RWPE2 (cell line): ENCODE measurements around the gene LHFPL3.

ENCODE experiments used
- ATAC-seq: fragments of 200-7000 bp; cut with Tn5 transposase; 3 replicates; pipeline ENCODE4 v1.9.1; 2021; ENCODE audit warnings: low read depth
- DNase-seq: peaks from one replicate; pipeline ENCODE4 v3.0.0-alpha.2; 2020; ENCODE audit warnings: low spot score
- H3K27ac ChIP-seq: fragments of 450-650 bp; 2 replicates; pipeline ENCODE4 v1.5.1; 2017; ENCODE audit warnings: mild to moderate bottlenecking; ENCODE audit not compliant: poor library complexity, severe bottlenecking
- H3K27me3 ChIP-seq: fragments of 250-450 bp; sonication (Bioruptor Pico); 2 replicates; pipeline ENCODE4 v1.5.1; 2021; ENCODE audit warnings: mild to moderate bottlenecking, moderate library complexity; ENCODE audit not compliant: insufficient read depth, poor library complexity, severe bottlenecking
- H3K36me3 ChIP-seq: fragments of 250-450 bp; sonication (Bioruptor Pico); 2 replicates; pipeline ENCODE4 v1.5.1; 2020; ENCODE audit warnings: low read depth, mild to moderate bottlenecking, moderate library complexity
- H3K4me1 ChIP-seq: fragments of 250-450 bp; sonication (Bioruptor Pico); 2 replicates; pipeline ENCODE4 v1.5.1; 2021; ENCODE audit warnings: mild to moderate bottlenecking, moderate library complexity; ENCODE audit not compliant: insufficient read depth, poor library complexity, severe bottlenecking
- H3K4me3 ChIP-seq: fragments of 250-450 bp; sonication (Bioruptor Pico); 2 replicates; pipeline ENCODE4 v1.5.1; 2021; ENCODE audit warnings: mild to moderate bottlenecking, moderate library complexity; ENCODE audit not compliant: severe bottlenecking
- H3K9me3 ChIP-seq: fragments of 250-450 bp; sonication (Bioruptor Pico); 2 replicates; pipeline ENCODE4 v1.5.1; 2021; ENCODE audit warnings: mild to moderate bottlenecking, moderate library complexity; ENCODE audit not compliant: severe bottlenecking
- CTCF ChIP-seq: fragments of 450-650 bp; IDR thresholded peaks from one replicate; pipeline ENCODE4 v1.5.1; 2017; ENCODE audit warnings: mild to moderate bottlenecking, moderate library complexity; ENCODE audit not compliant: poor library complexity, severe bottlenecking

LHFPL3 gene

DNA sequence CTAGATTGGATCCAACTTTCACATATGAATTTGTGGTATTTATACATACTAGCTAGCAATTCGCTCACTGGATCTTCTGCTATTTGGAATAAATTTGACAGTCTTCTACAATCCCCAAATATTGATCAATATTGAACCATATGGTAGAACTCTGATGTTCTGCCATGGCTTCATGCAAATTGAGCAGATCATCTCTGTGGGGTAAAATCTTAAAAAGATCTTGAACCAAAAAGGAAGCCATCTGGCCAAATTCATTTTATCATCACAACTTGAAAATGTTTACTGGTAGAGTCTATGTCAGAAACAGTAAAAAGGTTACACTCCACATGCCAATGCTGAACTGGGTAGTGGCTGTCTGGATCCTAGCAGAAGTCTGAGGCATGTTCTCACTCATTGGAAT lies 80.0 kb downstream of the LHFPL3 start:
- Histone ChIP-seq H3K27ac (no peak overlapping the region), H3K4me1 (no peaks in the 10 kb centered on the region), H3K36me3 (no peaks in the 10 kb centered on the region), H3K27me3 (no peaks in the 10 kb centered on the region), H3K9me3 (no peaks in the 10 kb centered on the region), H3K4me3 (no peak overlapping the region)
- DNase-seq, result no peak
- ATAC-seq, result no peak
- TF ChIP-seq CTCF, result no peak

GRCh38 chr7:104410742-104411141 lies 82.3 kb downstream of the LHFPL3 start:
- peak; percentile 23; the same call in 1 of the 3 replicates for ATAC-seq
- no peak for DNase-seq
- Histone ChIP-seq H3K36me3 (no peaks in the 10 kb centered on the region), H3K9me3 (no peaks in the 10 kb centered on the region), H3K4me1 (no peaks in the 10 kb centered on the region), H3K27ac (no peak overlapping the region), H3K27me3 (no peaks in the 10 kb centered on the region), H3K4me3 (no peak overlapping the region)
- TF ChIP-seq CTCF, result no peak

- Histone ChIP-seq H3K4me1 (no peaks in the 10 kb centered on the region), H3K9me3 (no peaks in the 10 kb centered on the region), H3K27me3 (no peaks in the 10 kb centered on the region), H3K27ac (no peak overlapping the region), H3K36me3 (no peaks in the 10 kb centered on the region), H3K4me3 (no peak overlapping the region)
- DNase-seq (no peak), ATAC-seq (no peak)
- no peak for TF ChIP-seq CTCF
Measured at GRCh38 chr7:104412911-104413310, 84.5 kb downstream of the LHFPL3 start.

- Histone ChIP-seq H3K9me3 (no peaks in the 10 kb centered on the region), H3K27ac (no peak overlapping the region), H3K36me3 (no peaks in the 10 kb centered on the region), H3K4me1 (no peaks in the 10 kb centered on the region), H3K27me3 (no peaks in the 10 kb centered on the region), H3K4me3 (no peak overlapping the region)
- no peak for TF ChIP-seq CTCF
- DNase-seq (no peak), ATAC-seq (no peak)
Measured at GRCh38 chr7:104414216-104414615, 85.8 kb downstream of the LHFPL3 start.

DNA sequence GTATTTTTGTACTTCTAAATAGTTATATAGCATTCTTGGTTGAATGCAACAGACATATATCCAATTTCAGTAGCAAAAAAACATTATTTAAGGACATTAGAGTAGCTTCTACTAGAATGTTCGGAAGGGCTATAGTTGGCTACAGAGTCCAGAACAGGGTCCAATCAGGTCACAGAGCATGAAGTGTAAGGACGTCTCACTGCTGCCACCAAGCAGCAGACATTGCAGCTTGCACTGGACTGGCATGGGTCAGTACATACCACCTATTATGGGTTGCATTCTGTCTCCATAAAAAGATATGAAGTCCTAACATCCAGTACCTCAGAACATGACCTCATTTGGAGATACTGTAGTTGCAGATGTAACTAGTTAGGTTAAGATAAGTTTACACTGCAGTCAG lies 87.3 kb downstream of the LHFPL3 start:
- no peak overlapping the region for H3K4me3 ChIP-seq
- no peak for ATAC-seq
- no peaks in the 10 kb centered on the region for H3K36me3 ChIP-seq
- no peaks in the 10 kb centered on the region for H3K27me3 ChIP-seq
- no peak for TF ChIP-seq CTCF
- H3K4me1 ChIP-seq, result no peaks in the 10 kb centered on the region
- no peak for DNase-seq
- no peak overlapping the region for H3K27ac ChIP-seq
- H3K9me3 ChIP-seq, result no peaks in the 10 kb centered on the region
